ENCODE results near the gene ZNF737. TPM values are rescaled to one million over a fixed set of nuclear protein-coding genes. Genes with fewer than 3 reads are reported as not detected.

Gene ZNF737
- total RNA-seq, 2 experiments from 2014 or later: 11.7 to 18.3 TPM

Other genes with a start within 250 kb of the ZNF737 start
- 1 to 10 TPM; 7.9 to 8.1 TPM for gene ZNF626, start 95.8 kb upstream of the ZNF737 start, total RNA-seq
- 10 to 100 TPM in 1 of 2 experiments, 1 to 10 TPM in 1; 8.8 to 18.4 TPM for gene ZNF66, start 210.5 kb upstream of the ZNF737 start, total RNA-seq

Measured in activated CD8-positive, alpha-beta memory T cell treated with anti-CD3 and anti-CD28 coated beads, Interleukin-2, amount 10 ng/mL, durations not matched to agents 7 days and 5 days (primary cell).